Panc1 (cell line): ENCODE data around the gene RAB18.

ENCODE experiments used
- TF ChIP-seq, protein P1 (sequence below): fragments of 450-650 bp; IDR thresholded peaks from 2 replicates; pipeline ENCODE4 v1.5.1; 2017; ENCODE audit warnings: mild to moderate bottlenecking
- TF ChIP-seq, protein P2 (sequence below), 2 experiments: IDR thresholded peaks; 2 replicates each; pipeline ENCODE4 v1.6.1; 2011 to 2012; ENCODE audit warnings: low read depth in 2 of 2, control low read depth in 1 of 2, low read length in 1 of 2, mild to moderate bottlenecking in 1 of 2, moderate library complexity in 1 of 2; ENCODE audit not compliant: insufficient read depth in 1 of 2

DNA sequence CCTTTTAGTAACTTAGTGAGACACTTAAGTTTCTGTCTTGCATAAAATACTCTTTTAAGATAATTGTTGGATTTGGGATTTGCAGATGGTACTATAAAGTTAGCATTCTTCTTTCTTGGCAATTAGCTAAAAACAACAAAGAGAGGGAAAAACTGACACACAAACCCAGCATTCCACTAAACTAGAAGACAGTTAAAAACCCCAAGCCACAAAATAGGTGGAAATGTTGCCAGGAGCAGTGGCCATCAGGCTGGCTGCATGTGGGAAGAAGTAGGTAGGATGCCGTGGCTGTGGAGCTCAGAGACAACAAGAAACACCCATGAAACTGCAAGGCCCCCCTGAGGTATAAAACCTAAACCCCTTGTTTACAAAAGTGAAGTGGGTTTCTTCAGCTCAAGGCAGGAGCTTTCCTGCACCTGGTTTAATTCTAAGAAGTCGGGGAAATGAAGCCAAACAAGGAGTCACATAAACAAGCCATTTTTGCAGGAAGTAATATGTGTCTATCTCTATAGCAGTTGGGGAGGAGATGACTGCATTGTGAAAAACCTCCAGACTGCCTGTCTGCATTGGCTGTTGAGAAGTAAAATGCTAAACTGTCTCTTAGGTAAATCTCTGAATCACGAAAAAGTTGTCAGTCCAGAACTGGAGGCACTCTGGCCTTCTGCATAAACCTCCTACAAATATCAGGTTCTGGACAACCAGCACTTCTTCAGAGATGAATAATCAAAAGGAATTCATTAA is 9.5 kb downstream of the RAB18 start:
- TF ChIP-seq, protein P1, sequence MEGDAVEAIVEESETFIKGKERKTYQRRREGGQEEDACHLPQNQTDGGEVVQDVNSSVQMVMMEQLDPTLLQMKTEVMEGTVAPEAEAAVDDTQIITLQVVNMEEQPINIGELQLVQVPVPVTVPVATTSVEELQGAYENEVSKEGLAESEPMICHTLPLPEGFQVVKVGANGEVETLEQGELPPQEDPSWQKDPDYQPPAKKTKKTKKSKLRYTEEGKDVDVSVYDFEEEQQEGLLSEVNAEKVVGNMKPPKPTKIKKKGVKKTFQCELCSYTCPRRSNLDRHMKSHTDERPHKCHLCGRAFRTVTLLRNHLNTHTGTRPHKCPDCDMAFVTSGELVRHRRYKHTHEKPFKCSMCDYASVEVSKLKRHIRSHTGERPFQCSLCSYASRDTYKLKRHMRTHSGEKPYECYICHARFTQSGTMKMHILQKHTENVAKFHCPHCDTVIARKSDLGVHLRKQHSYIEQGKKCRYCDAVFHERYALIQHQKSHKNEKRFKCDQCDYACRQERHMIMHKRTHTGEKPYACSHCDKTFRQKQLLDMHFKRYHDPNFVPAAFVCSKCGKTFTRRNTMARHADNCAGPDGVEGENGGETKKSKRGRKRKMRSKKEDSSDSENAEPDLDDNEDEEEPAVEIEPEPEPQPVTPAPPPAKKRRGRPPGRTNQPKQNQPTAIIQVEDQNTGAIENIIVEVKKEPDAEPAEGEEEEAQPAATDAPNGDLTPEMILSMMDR, result no peak
- TF ChIP-seq, protein P2, sequence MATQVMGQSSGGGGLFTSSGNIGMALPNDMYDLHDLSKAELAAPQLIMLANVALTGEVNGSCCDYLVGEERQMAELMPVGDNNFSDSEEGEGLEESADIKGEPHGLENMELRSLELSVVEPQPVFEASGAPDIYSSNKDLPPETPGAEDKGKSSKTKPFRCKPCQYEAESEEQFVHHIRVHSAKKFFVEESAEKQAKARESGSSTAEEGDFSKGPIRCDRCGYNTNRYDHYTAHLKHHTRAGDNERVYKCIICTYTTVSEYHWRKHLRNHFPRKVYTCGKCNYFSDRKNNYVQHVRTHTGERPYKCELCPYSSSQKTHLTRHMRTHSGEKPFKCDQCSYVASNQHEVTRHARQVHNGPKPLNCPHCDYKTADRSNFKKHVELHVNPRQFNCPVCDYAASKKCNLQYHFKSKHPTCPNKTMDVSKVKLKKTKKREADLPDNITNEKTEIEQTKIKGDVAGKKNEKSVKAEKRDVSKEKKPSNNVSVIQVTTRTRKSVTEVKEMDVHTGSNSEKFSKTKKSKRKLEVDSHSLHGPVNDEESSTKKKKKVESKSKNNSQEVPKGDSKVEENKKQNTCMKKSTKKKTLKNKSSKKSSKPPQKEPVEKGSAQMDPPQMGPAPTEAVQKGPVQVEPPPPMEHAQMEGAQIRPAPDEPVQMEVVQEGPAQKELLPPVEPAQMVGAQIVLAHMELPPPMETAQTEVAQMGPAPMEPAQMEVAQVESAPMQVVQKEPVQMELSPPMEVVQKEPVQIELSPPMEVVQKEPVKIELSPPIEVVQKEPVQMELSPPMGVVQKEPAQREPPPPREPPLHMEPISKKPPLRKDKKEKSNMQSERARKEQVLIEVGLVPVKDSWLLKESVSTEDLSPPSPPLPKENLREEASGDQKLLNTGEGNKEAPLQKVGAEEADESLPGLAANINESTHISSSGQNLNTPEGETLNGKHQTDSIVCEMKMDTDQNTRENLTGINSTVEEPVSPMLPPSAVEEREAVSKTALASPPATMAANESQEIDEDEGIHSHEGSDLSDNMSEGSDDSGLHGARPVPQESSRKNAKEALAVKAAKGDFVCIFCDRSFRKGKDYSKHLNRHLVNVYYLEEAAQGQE (IDR thresholded peaks at IDR 0.05; ENCODE audit: insufficient read depth in 1 of 2, low read depth in 2 of 2, low read length in 1 of 2), result no peak
